ENCODE data around the gene YTHDF2.
A peak's percentile ranks its signal among the peaks of the same experiment; 100 is the strongest.
"Not testable (repeated sequence)": the region's sequence is repeated elsewhere in the genome, so short reads cannot be mapped to it uniquely, and the experiment has no call there.

Gene YTHDF2

DNA sequence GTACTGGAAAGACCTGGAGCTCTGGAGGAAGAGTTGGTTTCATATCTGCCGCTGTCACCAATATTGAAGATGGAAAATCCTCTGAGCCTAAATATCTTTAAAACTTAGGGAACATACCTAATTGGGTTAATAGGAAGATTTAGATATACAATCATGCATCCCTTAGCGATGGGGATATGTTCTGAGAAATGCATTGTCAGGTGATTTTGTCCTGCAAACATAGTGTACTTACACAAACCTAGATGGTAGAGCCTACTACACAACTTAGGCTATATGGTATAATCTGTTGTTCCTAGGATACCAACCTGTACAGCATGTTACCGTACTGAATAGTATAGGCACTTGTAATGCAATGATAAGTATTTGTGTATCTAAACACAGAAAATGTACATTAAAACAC lies 22.5 kb downstream of the YTHDF2 start:
- DNase-seq (ENCODE audit: low spot score) = no peak

DNA sequence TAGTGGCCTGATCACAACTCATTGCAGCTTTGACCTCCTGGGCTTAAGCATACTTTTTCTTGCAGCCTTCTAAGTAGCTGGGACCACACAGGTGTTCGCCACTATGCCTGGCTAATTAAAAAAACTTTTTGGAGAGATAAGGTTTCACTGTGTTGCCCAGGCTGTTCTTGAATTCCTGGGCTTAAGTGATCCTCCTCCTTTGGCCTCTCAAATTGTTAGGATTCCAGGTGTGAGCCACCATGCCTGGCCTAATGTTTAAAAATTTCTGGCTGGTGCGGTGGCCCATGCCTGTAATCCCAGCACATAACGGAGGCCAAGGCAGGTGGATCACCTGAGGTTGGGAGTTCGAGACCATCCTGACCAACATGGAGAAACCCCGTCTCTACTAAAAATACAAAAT lies 24.4 kb downstream of the YTHDF2 start:
- DNase-seq (ENCODE audit: low spot score) = no peak

DNA sequence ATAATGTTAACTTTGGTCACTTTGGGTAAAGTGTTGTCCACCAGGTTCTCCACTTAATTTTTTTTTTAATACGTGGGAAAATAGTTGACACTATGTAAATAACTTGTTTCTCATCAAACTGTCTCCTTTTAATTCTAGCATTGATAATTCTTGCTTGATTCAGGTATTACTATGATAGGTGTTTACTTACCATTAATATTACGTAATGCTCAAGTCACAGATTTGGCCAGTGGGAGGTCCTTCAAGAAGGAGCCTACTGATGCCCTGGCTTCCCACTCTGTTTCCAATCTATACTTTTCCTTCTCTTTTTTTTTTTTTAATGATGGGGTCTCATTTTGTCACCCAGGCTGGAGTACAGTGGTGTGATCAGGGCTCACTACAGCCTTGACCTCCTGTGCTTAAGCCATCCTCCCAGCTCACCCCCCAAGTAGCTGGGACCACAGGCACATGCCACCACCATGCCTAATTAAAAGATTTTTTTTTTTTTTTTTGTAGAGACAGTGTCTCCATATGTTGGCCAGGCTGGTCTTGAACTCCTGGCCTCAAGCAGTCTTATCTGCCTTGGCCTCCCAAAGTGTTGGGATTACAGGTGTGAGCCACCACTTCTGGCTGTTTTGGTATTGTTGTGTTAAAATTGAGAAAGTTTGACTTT lies 29.9 kb downstream of the YTHDF2 start:
- no peak for DNase-seq (ENCODE audit: low spot score)

DNA sequence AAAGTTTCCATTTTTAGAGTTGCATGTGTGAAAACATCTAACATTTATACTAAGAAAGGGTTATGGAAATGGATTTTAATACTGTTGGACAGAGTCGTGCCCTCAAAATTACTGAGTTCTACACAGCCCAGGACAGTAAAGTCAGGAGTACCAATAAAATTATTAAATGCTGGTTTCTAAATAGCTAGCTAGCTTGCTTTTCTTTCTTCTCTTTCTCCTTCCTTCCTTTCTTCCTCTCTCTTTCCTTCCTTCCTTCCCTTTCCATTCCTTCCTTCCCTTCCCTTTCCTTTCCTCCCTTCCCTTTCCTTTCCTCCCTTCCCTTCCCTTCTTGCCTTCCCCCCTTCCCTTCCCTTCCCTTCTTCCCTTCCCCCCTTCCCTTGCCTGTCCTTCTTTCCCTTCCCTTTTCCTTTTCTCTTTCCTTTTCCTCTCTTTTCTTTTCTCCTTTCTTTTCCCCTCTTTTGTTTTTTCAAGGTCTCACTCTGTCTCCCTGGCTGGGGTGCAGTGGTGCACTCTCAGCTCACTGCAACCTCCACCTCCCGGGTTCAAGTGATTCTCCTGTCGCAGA lies 33.9 kb downstream of the YTHDF2 start:
- DNase-seq (ENCODE audit: low spot score) = no peak

DNA sequence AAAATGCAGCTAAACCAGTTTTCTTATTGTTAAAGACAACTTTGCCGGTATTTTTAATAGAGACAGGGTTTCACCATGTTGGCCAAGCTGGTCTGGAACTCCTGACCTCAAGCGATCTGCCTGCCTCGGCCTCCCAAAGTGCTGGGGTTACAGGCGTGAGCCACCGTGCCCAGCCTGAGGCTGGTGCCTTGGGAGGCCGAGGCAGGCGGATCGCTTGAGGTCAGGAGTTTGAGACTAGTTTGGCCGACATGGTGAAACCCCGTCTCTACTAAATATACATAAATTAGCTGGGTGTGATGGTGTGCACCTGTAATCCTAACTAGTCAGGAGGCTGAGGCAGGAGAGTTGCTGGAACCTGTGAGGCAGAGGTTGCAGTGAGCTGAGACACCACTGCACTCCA lies 35.2 kb downstream of the YTHDF2 start:
- DNase-seq (ENCODE audit: low spot score) = not testable (repeated sequence)

DNA sequence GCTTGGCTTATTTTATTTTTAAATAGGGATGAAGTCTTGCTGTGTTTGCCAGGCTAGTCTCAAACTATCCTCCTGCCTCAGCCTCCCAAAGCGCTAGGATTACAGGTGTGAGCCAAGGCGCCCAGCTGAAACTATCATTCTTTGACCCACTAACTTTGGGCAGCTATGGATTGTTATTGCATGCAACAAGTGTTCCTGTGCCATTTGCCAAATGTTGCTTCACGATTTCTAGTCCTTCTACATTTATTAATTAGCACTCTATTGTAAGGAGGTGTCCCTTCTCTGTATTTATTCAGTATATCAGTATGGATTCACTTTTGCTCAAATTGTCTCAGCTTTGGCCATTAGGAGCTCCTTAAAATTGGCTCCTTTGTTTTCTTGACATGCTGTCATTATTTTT lies 36.4 kb downstream of the YTHDF2 start:
- DNase-seq (ENCODE audit: low spot score) = no peak

DNA sequence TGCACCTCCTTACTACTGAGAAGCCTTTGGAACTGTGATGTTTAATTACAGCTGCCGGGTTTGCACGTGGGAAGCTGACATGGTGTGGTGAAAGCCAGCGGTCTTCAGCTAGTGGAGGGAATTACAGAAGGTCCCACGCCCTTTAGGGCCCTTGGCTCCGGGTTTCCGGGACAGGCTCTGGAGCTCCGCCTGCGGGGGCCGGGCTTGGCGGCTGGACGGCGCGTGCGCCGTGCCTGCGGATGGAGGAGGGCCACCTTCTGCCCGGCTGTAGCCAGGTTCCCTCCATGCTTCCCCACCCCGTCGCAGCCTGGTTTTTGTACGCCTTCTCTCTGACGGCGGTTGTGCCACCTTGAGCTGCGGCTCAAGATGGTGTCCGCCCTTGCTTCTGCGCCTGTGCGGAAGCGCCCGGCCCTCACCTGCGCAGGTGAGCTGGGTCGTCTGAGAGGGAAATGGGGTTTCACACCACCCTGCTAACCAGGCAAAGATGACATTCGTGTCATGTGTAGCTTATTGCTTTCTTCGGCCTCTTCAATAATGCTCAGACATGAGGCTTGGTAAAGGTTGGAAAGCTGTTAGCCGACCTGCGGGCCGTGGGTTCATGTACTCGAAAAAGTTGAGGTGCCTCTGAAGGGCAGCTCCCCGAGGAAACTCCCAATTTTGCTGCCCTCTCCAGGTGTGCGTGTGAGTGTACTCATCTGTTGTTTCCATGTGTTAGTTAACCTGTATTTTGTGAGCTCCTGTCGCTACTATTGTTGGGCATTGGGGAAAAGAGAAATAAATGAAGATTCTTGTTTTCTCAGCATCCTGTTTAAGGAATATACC lies 38.6 kb downstream of the YTHDF2 start:
- peak; percentile 58 for DNase-seq (ENCODE audit: low spot score)

DNA sequence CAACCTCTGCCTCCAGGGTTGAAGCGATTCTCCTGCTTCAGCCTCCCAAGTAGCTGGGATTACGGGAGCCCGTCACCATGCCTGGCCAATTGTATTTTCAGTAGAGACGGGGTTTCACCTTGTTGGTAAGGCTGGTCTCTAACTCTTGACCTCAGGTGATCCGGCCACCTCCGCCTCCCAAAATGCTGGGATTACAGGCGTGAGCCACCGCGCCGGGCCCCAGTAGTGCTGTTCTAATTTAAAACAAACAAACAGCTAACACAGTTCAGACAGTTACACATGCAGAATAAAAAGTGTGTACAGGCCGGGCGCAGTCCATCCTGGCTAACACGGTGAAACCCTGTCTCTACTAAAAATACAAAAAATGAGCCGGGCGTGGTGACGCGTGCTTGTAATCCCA lies 39.6 kb downstream of the YTHDF2 start:
- DNase-seq (ENCODE audit: low spot score) = no peak

DNA sequence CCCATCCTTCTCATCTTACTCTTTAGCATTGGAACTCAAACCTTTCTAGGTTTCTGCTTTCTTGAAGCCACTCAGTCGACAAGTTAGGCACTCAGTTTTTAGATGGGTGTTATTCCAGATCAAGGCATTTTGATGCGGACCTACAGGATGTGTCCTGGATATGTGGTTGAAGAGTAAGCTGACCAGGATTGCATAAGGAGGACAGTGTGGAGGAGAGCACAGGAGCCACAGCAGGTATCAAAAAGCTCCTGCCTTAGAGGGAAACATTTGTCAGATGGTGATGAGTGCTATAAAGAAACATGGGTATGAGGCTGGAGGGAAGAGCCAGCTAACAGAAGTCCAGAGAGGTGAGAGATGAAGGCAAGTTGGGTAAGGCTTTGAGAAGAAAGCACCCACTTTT lies 41.3 kb downstream of the YTHDF2 start:
- DNase-seq (ENCODE audit: low spot score) = no peak

DNA sequence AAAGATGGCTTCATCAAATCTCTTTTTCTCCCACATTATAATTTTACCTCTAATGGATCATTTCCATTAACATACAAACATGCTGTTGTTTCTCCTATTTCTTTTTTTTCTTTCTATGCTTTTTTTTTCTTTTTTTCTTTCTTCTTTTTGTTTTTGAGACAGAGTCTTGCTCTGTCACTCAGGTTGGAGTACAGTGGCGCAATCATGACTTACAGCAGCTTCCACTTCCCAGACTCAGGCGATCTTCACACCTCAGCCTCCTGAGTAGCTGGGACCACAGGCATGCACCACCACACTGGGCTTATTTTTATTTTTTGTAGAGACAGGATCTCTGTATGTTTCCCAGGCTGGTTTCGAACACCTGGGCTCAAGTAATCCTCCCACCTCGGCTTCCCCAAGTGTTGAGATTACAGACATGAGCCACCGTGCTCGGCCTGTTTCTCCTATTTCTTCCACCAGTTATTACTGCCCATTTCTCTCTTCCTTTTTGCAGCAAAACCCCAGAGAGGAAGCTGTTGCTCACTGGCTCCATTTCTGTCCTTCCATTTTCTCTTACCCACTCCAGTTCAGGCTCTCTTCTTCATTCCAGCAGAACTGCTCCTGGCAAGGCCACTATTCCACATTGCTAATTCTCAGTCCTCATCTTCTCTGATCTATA lies 43.1 kb downstream of the YTHDF2 start:
- no peak for DNase-seq (ENCODE audit: low spot score)

DNA sequence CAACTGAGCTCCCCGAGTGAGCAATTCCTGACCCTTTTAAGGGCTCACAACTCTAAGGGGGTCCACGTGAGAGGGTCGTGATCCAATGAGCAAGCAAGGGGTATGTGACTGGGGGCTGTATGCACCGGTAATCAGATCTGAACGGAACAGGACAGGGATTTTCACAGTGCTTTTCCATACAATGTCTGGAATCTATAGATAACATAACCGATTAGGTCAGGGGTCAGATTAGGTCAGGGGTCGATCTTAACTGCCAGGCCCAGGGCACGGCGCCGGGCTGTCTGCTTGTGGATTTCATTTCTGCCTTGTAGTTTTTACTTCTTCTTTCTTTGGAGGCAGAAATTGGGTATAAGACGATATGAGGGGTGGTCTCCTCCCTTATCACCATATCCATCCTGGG lies 44.6 kb downstream of the YTHDF2 start:
- DNase-seq (ENCODE audit: low spot score) = no peak

DNA sequence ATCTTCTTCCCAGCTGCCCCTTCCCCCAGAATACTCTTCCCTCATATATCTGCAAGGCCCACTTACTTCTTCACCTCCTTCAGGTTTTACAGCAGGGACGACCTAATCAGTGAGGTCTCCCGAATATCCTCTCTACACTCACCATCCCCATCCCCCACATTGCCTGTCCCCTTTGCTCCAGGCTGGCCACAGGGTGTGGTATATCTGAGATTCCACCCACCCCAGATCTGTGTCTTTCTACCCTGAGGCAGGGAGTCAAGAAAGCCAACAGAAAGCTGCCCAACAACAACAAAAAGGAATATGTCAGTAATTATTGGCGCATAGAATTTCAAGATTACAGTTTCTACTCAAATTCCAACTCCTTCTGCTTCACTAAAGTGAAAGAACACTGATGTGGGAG lies 45.3 kb downstream of the YTHDF2 start:
- no peak for DNase-seq (ENCODE audit: low spot score)

DNA sequence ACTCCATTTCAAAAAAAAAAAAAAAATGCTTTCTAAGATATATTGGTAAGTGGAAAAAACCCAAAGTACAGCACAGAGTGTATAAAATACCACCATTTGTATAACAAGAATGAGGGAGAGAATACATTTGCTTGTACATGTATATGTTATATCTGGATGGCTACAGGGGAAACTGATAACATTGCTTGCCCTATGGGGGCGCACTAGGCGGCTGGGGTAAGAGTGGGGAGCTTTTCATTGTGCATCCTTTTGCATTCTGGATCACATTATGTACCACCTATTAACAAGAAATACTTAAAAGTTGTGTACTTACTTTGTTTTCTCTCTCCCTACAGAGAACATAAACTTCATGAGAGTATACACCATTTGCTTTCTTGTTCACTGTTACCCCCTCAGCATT lies 46.6 kb downstream of the YTHDF2 start:
- no peak for DNase-seq (ENCODE audit: low spot score)

DNA sequence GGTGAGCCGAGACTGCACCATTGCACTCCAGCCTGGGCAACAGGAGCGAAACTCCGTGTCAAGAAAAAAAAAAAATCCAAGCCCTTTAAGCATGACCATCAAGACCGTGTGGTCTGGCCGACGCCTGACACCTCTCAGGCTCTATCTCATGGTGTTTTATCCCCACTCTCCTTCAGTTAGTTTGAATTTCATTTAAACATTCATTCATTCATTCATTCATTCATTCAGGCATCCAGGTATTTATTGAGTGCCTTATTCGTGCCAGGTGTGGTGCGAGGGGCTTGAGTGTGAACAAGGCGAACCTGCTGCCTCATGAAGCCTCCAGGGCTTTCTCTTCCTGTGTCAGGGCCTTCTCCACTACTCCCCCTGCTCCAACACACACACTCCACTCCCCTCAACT lies 52.7 kb downstream of the YTHDF2 start:
- DNase-seq (ENCODE audit: low spot score) = no peak

DNA sequence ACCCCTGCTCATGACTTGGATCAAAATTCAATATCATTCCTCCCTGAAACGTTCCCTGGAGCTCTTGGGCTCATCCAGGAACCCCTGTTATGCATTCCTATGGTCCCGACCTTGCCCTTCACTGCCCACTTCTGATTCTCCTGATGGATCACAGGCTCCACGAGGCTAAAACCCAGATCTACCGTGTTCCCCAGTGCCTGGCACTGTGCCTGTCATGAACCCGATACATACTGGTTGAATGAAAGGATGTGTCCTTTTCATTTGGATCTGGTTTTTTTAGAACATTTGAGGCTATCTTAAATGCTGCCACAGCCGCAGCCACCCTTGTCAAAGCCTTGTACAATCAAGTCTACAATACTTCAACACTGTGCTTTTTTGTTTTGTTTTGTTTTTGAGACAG lies 53.1 kb downstream of the YTHDF2 start:
- DNase-seq (ENCODE audit: low spot score) = no peak

DNA sequence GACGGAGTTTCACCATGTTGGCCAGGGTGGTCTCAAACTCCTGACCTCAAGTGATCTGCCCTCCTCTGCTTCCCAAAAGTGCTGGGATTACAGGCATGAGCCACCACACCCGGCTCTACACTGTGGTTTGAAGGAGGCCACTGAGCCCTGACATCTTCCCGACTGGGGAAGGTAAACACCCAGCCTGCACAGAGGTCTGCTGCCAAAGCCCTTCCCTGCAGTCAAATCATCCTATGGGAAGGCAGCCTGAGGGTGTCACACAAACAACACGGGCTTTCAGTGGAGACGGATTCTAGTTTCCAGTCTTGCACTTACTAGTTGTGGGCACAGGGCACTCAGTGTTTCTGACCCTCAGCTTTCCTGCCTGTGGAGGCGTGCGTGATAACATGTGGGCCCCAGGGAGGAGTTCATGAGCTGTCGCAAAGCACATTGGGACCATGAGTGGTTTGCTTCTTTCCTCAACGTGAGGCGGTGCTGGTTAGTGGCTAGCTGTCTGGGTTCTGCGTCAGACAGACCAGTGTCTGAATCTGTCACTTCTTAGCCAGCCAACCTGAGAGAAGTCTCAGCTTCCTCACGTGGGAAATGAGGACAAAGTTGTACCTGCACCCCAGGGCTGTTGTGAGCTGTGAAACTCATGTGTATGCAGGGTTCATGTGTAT lies 53.8 kb downstream of the YTHDF2 start:
- DNase-seq (ENCODE audit: low spot score) = no peak

DNA sequence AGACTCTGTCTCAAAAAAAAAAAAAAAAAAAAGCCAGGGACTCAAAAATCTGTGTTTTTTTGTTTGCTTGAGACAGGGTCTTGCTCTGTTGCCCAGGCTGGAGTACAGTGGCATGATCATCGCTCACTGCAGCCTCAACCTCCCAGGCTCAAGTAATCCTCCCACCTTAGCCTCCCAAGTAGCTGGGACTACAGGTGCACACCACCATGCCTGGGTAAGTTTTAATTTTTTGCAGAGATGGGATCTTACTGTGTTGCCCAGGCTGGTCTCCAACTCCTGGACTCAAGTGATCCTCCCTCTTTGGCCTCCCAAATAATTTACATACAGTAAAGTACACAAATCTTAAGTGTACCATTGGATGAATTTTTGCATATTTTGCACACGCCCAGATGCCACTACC lies 55.2 kb downstream of the YTHDF2 start:
- not testable (repeated sequence) for DNase-seq (ENCODE audit: low spot score)

DNA sequence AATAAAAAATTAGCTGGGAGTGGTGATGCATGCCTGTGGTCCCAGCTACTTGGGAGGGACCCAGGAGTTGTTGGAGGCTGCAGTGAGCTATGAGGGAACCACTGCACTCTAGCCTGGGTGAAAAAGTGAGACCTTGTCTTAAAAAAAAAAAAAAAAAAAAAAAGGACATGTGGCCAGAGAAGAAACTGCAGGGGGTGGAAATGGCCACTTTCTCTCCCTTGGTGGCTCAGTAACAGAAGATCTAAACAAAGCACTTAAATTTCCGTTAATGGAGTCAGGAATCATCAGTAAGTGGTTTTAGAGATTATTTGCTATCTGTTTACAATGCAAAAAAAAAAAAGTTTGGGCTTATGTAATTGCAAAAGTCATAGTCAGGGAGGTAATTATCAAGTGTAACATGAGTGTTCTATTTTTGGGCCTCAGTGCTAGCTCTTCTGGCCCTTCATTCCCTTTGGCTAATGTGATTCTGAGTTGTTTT lies 55.9 kb downstream of the YTHDF2 start:
- no peak for DNase-seq (ENCODE audit: low spot score)

DNA sequence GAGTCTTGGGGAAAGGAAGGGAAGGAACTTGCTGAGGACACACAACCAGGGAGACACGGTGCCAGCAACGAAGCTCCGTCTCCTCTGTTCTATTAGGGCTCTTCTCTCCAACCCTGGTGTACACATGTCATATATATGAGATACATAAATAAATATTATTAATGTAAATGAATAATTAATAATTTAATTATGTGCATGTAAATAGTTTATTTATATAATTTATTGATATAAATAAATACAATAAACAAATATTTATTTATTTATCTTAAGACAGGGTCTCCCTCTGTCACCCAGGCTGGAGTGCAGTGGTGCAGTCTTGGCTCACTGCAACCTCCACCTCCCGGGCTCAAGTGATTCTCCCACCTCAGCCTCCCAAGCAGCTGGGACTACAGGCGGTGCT lies 57.8 kb downstream of the YTHDF2 start:
- not testable (repeated sequence) for DNase-seq (ENCODE audit: low spot score)

DNA sequence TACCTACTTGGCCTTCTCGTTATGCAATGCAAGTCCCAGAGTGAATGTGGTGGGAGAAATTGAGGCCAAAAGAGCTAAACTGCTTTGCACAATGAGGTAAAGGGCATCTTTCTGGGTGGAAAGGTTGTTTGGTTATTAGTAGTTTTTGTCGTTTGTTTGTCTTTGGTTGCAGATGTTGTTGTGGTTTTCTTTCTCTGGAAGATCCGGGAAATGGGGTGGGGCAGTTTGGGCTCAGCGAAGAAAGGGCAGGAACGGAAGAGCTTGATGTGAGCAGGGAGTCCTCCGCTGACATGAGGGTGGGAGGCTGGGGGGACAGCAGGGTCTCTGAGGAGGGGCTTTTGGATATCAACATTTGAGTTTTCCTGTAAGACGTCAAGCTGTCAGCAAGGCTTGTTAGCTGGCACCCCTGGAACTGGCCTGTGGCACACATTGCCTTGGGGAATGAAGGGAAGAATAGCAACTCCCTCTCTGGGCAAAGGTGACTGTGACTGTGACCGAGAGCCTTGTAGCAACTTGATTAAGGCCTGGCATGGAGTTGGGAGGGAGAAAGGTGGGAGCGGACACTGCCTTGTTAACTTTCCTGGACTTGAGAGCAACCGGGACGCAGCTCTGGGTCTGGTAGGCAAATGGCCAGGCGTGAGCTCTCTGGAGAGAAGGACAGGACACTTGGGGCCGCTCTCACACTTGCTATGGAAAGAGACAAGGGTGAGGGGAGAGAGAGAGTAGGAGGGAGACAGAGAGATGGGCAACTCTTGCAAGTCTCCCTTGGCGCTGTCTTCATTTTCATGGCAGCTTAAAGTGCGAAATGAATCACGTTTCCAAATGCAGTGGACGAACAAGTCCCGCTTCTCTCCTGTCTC lies 59.8 kb downstream of the YTHDF2 start:
- no peak for DNase-seq (ENCODE audit: low spot score)

DNA sequence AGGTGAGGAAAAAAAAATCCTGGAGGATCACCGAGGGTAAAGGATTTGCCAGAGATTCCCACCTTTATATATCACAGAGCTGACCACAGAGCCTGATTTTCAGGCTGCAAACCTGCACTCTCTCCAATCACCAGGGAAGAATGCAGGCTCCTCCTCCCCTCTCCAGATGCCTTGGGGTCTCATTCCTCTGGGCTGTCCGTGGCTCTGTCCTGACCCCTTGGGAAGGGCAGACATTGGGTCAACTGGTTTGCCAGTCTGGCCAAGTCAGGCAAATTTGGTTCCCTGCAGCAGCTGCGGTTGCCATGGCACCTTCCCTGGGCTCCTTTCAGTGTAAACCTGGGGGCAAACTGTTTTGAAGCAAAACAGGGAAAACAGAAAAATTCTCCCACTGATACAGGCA lies 63.6 kb downstream of the YTHDF2 start:
- DNase-seq (ENCODE audit: low spot score) = no peak
